HL-60 (cell line): ENCODE measurements around the gene MLST8.
"Not testable (repeated sequence)": the region's sequence is repeated elsewhere in the genome, so short reads cannot be mapped to it uniquely, and the experiment has no call there.

Experiments
- POLR2AphosphoS5 ChIP-seq: IDR thresholded peaks from 2 replicates; pipeline ENCODE4 v1.6.1; 2012; ENCODE audit warnings: low read depth
- TF ChIP-seq, protein P1 (sequence below): IDR thresholded peaks from one replicate; pipeline ENCODE4 v1.5.1; 2011; ENCODE audit warnings: low read length, control low read depth, inconsistent platforms; ENCODE audit not compliant: insufficient read depth
- TF ChIP-seq, protein P2 (sequence below): IDR thresholded peaks from 2 replicates; pipeline ENCODE4 v1.6.1; 2012; ENCODE audit warnings: low read depth; ENCODE audit not compliant: insufficient replicate concordance

DNA sequence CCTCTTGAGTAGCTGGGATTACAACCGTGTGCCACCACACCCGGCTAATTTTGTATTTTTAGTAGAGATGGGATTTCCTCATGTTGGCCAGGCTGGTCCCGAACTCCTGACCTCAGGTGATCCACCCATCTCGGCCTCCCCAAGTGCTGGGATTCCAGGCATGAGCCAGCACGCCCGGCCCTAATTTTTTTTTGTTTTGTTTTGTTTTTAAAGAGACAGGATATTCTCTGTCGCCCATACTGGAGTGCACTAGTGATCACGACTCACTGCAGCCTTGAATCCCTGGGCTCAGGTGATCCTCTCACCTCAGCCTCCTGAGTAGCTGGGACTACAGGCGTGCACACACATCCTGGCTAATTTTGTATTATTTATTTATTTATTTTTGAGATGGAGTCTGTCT is 35.1 kb downstream of the MLST8 start:
- TF ChIP-seq, protein P1, sequence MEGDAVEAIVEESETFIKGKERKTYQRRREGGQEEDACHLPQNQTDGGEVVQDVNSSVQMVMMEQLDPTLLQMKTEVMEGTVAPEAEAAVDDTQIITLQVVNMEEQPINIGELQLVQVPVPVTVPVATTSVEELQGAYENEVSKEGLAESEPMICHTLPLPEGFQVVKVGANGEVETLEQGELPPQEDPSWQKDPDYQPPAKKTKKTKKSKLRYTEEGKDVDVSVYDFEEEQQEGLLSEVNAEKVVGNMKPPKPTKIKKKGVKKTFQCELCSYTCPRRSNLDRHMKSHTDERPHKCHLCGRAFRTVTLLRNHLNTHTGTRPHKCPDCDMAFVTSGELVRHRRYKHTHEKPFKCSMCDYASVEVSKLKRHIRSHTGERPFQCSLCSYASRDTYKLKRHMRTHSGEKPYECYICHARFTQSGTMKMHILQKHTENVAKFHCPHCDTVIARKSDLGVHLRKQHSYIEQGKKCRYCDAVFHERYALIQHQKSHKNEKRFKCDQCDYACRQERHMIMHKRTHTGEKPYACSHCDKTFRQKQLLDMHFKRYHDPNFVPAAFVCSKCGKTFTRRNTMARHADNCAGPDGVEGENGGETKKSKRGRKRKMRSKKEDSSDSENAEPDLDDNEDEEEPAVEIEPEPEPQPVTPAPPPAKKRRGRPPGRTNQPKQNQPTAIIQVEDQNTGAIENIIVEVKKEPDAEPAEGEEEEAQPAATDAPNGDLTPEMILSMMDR: not testable (repeated sequence)
- TF ChIP-seq POLR2AphosphoS5: not testable (repeated sequence)
- TF ChIP-seq, protein P2, sequence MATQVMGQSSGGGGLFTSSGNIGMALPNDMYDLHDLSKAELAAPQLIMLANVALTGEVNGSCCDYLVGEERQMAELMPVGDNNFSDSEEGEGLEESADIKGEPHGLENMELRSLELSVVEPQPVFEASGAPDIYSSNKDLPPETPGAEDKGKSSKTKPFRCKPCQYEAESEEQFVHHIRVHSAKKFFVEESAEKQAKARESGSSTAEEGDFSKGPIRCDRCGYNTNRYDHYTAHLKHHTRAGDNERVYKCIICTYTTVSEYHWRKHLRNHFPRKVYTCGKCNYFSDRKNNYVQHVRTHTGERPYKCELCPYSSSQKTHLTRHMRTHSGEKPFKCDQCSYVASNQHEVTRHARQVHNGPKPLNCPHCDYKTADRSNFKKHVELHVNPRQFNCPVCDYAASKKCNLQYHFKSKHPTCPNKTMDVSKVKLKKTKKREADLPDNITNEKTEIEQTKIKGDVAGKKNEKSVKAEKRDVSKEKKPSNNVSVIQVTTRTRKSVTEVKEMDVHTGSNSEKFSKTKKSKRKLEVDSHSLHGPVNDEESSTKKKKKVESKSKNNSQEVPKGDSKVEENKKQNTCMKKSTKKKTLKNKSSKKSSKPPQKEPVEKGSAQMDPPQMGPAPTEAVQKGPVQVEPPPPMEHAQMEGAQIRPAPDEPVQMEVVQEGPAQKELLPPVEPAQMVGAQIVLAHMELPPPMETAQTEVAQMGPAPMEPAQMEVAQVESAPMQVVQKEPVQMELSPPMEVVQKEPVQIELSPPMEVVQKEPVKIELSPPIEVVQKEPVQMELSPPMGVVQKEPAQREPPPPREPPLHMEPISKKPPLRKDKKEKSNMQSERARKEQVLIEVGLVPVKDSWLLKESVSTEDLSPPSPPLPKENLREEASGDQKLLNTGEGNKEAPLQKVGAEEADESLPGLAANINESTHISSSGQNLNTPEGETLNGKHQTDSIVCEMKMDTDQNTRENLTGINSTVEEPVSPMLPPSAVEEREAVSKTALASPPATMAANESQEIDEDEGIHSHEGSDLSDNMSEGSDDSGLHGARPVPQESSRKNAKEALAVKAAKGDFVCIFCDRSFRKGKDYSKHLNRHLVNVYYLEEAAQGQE: not testable (repeated sequence)
